Measurements from ENCODE around the gene RETN.

Gene RETN

DNA sequence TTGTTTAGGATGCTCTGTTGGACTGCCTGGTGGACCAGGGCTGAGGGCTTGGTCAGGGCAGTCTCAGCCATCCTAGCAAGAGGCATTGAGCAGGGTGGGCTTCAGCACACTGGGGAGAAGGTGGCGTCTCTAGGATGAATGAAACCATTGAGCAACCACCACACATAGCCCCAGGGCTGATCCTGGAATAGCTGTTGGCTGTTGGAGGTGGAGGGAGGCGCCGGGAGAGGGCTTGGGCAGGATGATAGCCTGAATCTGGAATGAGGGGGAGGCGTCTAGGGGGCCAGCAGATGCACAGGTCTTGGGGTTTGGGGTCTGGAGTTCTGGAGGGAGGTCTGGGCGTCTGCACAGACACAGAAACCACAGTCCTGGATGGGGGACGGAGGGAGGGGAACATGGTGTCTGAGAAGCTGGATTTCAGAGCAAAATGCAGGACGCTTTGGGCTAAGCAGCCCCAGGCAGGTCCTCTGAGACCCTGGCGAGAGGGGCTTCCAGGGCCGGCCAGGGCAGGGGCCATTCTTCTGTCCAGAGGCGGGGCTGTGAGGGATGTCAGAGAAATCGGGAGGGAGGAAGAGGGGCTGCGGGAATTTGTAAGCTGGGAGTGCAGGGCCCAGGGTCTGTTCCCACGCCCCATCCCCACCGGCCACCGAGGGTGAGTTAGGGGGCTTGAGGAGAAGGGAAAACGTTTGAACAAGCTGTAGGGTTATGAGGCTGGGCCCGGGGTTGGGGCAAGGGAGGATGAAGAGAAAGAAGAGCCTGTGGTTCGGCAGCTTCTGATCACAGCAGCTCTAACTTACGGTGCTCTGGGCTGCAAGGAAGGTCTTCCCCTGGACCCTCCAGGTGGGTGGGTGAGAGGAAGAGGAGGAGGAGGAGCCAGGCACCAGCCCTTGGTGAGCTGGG, 16.9 kb downstream of the RETN start:
- no peak for DNase-seq

DNA sequence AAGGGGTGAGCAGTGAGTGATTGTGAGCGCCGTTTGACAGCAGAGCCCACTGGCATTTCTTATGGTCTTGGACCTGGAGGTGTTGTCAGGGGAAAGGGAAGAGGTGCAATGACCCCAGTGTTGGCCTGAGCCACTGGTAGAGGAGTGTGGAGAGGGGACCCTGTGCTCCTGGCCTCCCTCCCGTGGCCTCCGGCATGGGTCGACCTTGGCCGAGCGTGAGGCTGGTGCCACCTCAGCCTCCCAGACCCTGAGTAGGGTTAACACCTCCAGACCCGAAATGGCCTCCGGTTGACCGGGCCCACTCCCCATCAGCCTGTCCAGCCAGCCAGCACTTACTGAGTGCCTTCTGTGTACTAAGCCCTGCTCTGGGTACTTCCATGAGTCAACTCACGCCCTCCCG, 18.3 kb downstream of the RETN start:
- no peak for DNase-seq

DNA sequence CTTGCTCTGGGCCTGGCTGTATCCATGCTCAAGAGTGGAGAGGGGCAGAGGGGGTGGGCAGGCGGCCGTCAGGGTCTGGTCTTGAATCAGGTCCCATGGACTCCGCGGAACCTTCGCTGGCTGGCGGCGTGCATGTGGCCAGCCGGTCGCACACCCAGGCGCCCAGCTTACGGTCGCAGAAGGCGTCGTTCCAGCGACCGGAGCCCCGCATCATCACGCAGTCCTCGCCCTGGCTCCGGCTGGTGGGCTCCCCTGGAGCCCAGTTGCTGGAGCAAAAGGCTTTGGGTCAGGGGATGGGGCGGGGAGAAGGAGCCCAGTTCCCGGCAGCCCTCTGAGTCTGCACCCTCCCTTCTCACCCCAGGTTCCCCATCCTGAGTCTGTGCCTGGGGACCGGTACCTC, 20.3 kb downstream of the RETN start:
- DNase-seq: no peak

DNA sequence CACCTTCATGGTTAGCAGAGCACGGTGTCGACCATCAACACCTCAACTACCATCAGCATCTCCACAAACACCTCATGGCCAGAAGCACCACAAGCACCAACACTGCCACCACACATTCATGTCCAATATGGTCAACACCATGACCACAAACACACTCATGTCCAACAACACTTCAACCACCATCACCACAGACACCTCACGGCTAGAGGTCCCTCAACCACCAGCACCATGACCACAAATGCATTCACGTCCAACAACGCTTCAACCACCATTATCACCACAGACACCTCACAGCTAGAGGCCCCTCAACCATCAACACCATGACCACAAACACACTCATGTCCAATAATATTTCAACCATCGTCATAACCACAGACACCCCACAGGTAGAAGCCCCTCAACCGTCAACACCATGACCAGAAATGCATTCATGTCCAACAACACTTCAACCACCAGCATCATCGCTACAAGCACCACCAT, 22.0 kb downstream of the RETN start:
- no peak for DNase-seq

DNA sequence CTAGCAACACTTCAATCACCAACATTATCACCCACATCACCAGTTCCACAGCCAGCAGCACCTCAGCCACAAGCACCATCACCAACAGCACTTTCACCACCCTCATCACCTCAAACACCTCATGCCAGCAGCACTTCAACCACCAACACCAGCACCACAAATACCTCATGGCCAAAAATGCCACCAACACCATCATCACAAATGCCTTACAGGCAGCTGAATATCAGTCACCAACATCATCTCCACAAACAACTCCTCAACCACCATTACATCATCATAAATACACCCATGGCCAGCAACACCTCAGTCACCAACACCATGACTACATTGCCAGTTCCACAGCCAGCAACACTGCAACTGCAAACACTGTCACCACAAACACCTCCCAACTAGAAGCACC, 22.6 kb downstream of the RETN start:
- no peak for DNase-seq

DNA sequence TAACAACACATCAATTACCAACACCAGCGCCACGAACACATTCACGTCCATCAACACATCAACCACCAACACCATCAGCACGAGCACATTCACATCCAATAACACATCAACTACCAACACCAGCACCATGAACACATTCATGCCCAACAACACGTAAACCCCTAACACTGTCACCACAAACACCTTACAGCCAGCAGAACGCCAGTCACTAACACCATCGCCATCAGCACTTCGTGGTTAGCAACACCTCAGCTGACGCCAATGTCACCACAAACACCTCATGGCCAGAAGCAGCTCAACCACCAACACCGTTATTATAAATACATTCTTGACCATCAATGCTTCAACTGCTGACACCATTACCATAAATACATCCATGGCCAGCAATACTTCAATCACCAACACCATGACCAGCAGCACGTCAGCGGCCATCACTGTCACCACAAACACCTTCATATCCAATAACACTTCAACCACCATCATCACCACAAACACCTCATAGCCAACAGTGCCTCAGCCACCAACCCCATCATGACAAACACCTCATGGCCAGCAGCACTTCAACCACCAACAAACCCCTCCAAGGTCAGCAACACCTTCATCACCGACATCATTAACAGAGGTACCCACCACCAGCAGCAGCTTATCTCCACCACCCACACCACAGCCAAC, 23.7 kb downstream of the RETN start:
- DNase-seq: no peak

DNA sequence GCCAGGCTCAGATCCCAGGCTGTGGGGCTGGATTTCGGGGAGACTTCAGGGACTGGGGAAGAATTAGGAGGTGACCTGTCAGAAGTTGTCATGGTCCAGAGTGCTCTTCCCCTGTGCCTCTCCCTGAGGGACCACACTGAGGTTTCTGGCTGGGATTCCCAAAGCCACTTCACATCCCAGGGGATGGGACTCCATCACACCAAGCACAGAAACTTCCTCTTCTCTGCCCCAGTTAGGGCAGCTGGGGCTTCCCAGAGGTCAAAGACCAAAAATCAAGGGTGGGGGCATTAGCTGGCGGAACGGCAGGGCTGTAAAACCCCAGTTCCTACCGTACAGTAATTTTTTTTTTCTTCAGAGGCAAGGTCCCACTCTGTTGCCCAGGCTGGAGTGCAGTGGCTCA, 25.6 kb downstream of the RETN start:
- DNase-seq: no peak

DNA sequence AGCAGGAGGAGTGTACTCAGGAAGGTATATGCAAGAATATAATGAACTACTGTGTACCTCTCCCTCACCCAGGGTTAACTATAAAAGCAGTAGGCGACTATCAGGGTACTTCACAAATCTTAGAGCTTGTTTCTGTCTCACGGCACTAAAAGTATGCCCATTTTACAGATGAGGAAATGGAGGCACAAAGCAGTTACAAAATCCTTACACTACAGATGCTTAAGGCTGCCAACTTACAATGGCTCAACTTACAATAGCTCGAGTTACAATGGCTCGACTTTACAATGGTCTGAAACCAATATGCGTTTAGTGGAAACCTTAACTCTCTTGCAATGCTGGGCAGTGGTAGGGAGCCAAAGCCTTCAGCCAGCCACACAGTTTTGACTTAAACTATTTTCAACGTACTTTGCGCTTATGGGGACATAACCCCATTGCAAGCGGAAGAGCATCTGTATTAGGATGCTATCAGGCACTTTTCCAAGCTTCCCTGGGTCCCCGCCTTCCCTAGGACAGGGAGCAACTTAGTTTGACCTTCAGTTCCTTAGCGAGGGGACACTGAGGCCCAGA, 29.0 kb downstream of the RETN start:
- no peak for DNase-seq

DNA sequence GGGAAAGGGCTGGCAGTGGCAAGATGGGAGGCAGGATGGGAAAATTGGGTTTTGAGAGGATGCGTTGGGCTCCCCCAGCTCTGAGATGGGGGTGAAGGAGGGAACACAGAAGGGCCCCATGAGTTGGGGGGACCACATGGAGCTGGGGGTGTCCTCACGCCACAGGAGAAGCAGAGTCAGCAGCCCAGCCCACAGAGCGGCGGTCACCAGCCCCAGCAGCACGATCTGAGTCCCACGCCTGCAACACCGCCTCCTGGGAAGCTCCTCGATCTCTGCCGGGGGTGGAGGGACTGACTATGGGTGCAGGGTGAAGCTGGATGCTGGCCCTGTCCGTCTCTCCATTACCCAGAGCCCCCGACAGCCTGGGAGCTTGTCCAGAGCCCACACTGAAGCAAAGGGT, 29.7 kb downstream of the RETN start:
- no peak for DNase-seq

DNA sequence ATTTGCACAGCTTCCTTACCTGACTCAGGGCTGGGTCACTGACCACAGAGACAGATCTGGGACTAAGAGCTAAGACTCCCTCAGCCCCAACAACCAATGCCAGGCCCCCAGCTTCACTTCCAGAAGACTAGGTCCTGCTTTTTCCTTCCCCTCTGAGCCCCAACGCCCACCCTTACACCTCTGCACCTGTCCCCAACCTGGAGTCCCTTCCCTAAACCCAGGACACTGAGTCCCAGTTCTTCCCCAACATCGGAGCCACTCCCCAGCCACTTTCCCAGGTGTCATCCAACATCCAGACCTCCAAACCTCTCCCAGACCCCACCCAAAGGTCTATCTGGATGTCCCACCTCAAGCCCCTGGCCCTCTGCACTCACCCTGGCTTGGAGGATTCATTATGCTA, 30.2 kb downstream of the RETN start:
- DNase-seq: no peak

DNA sequence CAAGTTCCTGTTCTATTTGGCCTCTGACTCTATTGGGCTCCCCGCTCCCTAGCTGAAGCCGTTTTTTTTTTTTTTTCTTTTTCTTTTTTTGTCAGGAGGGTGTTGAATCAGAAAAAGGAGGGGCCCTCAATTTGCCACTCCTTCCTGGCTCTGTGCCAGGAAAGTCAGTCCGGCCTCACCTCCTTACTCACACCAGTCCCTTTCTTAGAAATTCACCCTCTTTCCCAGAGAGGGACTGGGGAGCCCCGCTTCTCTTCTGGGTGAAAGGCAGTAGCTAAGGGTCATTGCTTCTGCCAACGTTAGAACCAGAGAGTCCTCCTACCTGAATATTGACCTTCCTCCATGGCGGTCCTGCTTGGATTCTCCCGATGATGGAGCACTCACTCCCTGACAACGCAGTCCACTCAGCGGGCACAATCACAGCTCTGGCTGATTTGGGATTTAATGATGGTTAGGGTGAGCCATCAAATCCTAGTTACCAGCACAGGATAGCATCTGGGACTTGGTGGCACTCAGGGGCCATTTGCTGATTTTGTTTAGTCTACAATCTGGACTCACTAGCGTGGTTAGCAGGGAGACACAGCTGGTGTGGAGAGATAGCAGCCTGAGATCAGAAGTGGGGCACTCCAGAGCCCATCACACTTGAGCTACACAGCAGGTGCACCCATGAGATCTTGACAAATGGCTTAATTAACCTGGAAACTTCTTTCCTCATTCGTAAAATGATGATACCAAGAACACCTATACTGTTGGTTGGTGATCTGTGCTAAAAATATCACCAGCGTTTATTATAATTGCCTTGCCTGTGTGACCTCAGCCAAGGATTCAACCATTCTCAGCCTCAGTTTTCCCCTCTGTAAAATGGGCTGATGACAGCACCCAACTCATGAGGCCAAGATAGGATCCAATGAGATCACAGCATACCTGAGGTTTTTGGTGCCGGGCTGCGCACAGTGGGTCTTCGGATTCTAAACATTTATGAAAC, 30.9 kb downstream of the RETN start:
- DNase-seq: no peak

DNA sequence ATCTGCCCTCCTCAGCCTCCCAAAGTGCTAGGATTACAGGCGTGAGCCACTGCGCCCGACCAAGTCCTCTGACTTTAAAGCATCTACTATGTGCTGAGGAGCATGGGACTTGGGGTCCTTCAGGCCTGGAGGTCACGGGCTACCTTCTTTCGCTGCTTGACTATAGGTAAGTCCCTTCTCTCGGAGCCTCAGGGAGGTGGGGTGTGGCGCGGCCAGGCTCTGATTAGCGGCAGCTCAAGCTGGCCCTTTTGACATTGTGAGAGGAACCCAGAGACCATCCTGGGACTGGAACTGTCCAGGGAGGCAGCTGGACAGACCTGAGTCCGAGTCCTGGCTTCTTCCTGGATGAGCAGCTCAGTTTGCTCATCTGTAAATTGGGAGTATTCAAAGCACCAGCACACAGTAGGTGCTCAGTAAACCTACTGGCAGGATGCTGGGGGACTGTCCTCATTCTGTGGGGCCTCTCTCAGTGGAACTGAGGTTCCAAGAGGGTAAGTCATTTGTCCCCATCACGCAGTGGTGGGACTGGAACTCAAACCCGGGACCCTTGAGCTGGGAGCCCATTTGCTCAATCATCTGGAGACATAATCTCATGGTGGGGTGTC, 32.3 kb downstream of the RETN start:
- no peak for DNase-seq

DNA sequence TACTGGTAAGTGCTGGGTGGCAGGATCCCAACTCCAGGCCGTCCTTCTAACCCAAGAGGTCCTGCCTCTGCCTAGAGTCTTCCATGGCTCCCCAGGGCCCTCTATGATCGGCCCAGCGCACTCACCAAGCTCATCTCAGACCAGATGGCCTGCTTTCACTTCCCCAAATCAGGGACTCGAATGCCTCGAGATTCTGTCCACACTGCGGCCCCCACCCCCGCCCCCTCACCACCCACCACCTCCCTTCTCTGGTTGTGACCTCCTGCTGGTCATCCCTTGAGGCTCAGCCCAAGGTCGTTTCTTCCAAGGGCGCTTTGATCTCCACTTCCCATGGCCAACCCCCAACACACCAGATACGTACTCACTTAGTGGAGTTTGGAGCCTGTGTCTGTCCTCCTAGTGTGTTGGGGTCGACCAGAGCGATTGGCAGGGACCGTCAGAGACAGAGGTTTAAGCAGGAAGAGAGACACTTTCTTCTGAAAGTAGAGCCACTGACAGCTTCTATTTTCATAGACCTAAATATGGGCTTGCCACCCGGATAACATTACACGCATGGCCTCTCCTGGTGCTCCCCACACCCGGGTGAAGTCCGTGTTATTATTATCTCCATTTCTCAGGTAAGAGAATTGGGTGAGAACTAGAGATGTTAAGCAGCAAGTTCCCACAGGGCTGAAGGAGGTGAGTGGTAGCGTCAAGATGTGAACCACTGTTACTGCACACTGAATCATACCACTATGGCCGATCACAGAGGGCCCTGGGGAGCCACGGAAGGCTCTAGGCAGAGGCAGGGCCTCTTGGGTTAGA, 33.0 kb downstream of the RETN start, which contains the start of gene FCER2:
Gene FCER2 (minus strand): TSS at position 478 of the 804 bp plus-strand sequence. CDS start 2,371 bp downstream, outside the sequence.
- no peak for DNase-seq

DNA sequence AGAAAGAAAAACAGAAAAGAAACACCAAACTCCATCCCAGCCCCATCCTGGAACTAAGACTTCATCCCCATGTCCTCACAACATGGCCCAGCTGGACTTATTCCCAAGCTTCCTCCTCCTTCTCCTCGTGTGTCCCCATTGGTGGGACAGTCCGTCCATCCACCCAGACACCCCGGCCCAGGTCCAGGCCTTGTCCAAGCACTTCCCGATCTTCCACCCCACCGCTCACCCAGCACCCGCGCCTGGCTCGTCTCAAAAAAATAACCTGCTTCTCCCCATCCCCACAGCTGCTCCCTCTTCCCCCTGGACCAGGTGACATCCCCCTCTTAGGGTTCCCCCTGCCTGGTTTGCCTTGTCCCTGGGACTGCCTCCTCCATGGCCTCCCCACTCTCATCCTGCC, 34.5 kb downstream of the RETN start:
- DNase-seq: no peak

DNA sequence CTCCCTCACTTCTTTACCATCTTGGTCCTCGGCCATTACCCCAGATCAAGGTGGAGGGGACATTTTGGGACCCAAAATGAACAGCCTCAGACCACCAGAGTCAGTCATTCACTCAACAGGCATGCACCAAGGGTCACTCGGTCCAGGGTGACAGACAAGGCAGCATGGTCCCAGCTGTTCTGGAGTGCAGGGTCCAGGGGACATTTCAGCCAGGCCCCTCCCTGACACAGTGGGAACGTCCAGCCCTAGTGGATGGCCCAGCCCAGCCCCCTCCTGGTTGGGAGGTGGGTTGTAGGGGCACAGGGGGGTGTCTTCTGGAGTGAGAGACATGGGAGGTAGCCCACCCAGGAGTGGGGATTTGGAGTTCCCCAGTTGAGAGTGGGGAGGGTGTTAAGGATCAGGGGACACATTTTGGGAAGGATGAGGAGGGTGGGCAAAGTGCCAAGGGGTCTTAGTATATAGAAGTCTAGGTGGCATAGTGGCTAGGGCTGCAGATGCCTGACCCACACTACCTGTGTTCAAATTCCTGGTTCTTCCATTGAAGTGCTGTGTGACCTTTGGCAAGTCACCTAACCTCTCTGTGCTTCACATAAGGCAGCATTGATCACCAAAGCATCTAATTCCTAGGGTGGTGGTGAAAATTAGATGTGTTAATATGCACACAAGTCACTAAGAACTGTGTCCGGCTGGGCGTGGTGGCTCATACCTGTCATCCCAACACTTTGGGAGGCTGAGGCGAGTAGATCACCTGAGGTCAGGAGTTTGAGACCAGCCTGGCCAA, 35.6 kb downstream of the RETN start:
- no peak for DNase-seq

DNA sequence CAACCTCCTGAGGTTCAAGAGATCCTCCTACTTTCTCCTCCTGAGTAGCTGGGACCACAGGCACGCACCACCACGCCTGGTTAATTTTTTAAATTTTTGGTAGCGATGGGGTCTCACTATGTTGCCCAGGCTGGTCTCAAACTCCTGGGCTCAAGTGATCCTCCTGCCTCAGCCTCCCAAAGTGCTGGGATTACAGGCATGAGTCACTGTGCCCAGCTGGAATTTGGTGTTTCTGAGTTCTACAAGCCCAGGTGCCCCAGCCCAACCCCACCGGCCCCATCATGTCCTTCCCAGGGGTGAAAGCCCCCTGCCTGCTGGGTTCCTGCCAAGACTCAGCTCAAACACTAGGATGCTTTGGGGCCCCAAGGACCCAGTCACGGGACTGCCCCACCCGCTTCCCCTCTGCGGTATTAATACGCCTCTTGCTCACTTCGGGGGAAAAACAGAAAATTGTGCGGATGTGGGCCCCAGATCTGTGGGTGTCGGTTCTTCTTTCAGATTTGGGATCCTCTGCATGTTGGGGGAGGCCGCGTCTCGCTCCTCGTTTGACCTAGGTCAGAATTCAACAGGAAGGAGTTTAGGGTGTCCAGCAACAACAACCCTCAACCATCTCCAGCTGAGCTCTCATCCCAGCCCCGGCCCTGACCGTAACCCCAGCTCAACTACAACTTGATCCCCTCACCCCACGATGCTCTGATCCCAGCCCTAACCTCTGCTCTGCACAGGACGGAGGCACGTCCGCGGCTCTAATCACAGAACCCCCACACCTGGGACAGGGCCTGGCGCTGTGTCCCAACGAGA, 36.7 kb downstream of the RETN start:
- DNase-seq: no peak

DNA sequence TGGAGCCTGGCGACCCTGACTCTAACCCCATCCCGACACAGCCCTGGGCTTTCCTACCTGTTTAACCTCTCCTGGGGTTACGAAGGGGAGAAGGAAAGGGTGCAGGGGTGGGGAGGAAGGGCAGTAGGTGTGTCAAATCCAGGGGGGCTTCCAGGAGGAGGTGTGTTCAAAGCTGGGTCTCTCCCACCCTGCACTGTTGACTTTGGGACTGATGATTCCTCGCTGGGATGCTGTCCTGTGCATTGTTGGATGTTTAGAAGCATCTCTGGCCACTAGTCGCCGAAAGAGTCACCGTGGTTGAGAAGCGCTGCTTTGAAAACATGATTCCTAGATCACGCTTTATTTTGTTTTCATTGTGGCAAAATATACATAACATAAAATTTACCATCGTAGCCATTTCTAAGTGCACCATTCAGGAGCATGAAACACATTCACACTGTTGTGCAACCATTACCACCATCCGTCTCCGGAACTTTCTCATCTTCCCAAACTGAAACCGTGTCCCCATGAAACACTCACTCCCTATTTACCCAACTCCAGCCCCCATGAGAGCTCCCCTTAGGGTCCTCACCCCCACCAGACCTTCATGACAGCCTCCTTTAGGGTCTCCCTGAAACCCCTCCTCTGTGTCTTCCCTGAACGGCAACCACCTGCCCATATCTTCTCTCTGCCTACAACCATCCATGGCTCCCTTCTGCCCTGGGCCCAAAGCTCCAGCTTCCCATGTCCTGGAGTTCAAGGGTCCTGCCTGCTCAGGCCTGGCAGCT, 37.5 kb downstream of the RETN start:
- no peak for DNase-seq

DNA sequence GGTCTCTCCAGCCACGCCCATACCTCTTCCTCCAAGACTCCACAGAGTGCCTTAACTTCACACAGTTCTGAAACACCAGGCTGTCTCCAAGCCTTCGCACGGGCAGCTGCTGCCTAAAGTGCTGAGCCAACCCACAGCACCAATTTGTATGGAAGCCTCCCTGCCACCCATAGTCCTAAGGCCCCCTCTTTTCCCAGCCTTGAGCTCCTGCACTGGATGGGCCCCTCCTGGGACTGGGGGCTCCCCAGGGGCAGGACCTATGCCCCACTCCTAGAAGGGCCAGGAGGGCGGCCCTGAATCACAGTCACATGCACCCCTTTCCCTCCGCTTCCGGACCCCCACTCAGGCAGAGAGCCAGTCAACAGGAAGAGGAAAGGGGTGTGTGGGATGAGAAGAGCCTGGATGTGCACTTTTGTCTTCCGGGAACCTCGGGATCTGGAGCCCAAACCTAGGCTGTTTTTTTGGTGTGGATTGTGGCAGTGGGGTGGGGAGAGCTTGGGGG, 38.2 kb downstream of the RETN start:
- no peak for DNase-seq
